PC-9 (cell line): ENCODE results near the gene EPHB1.

Experiments used
- EZH2 ChIP-seq: fragments of 200-600 bp; sonication (generic); IDR thresholded peaks from 2 replicates; pipeline ENCODE4 v1.8.0; 2017; ENCODE audit warnings: antibody characterized with exemption, low read depth
- TF ChIP-seq, protein P1 (sequence below): fragments of 200-600 bp; sonication (generic); conservative IDR thresholded peaks from 2 replicates; pipeline ENCODE4 v1.6.1; 2017; ENCODE audit warnings: mixed run types, antibody characterized with exemption, mild to moderate bottlenecking, moderate library complexity

DNA sequence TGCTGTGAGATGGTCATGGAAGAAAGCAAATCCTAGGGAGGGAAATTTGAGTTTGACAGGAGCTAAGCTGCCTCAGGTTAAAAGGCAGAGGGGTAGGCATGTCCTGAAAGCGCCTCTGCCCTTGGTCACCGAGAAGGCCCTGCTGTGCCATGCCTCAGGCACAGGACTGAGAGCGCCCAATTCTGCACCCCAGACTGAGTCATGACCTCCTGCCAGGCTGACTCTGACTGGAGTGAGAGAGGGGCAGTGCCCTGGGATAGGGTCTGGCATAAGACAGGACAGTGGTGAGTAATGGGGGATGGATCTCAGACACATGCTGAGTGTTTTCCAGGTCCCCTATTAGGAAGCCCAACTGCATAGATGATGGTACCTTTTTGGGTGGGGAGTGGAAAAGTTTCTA lies 44.4 kb downstream of the EPHB1 start:
- TF ChIP-seq, protein P1, sequence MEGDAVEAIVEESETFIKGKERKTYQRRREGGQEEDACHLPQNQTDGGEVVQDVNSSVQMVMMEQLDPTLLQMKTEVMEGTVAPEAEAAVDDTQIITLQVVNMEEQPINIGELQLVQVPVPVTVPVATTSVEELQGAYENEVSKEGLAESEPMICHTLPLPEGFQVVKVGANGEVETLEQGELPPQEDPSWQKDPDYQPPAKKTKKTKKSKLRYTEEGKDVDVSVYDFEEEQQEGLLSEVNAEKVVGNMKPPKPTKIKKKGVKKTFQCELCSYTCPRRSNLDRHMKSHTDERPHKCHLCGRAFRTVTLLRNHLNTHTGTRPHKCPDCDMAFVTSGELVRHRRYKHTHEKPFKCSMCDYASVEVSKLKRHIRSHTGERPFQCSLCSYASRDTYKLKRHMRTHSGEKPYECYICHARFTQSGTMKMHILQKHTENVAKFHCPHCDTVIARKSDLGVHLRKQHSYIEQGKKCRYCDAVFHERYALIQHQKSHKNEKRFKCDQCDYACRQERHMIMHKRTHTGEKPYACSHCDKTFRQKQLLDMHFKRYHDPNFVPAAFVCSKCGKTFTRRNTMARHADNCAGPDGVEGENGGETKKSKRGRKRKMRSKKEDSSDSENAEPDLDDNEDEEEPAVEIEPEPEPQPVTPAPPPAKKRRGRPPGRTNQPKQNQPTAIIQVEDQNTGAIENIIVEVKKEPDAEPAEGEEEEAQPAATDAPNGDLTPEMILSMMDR = no peak
- no peak for TF ChIP-seq EZH2
